ENCODE data around the gene ZNF157.

Gene ZNF157

GRCh38 chrX:47430925-47431324 is 60.5 kb downstream of the ZNF157 start:
- no peak overlapping the region for H3K4me3 ChIP-seq (ENCODE audit: low read depth, low read length)
- DNase-seq (ENCODE audit: low read depth): no peak

GRCh38 chrX:47446431-47446830 is 76.1 kb downstream of the ZNF157 start:
- no peak overlapping the region for H3K4me3 ChIP-seq (ENCODE audit: low read depth, low read length)
- no peak for DNase-seq (ENCODE audit: low read depth)

- no peak for DNase-seq (ENCODE audit: low read depth)
- H3K4me3 ChIP-seq (ENCODE audit: low read depth, low read length): no peak overlapping the region
Measured at GRCh38 chrX:47446971-47447370, 76.6 kb downstream of the ZNF157 start.

GRCh38 chrX:47447607-47448006 is 77.2 kb downstream of the ZNF157 start:
- no peak for DNase-seq (ENCODE audit: low read depth)
- no peak overlapping the region for H3K4me3 ChIP-seq (ENCODE audit: low read depth, low read length)

GRCh38 chrX:47448165-47448806 is 77.9 kb downstream of the ZNF157 start:
- DNase-seq (ENCODE audit: low read depth): no peak
- no peak overlapping the region for H3K4me3 ChIP-seq (ENCODE audit: low read depth, low read length)

- no peak overlapping the region for H3K4me3 ChIP-seq (ENCODE audit: low read depth, low read length)
- no peak for DNase-seq (ENCODE audit: low read depth)
Measured at GRCh38 chrX:47452112-47452511, 81.7 kb downstream of the ZNF157 start.

GRCh38 chrX:47456080-47456479 is 85.7 kb downstream of the ZNF157 start:
- H3K4me3 ChIP-seq (ENCODE audit: low read depth, low read length): no peak overlapping the region
- no peak for DNase-seq (ENCODE audit: low read depth)

GRCh38 chrX:47458528-47458927 is 88.2 kb downstream of the ZNF157 start:
- no peak for DNase-seq (ENCODE audit: low read depth)
- no peak overlapping the region for H3K4me3 ChIP-seq (ENCODE audit: low read depth, low read length)

GRCh38 chrX:47460561-47460960 is 90.2 kb downstream of the ZNF157 start:
- no peak for DNase-seq (ENCODE audit: low read depth)
- H3K4me3 ChIP-seq (ENCODE audit: low read depth, low read length): no peak overlapping the region

Data from skeletal muscle cell (primary cell).